ENCODE data around the gene UTP15. TPM values are rescaled to one million over a fixed set of nuclear protein-coding genes. Genes with fewer than 3 reads are reported as not detected.
A peak's percentile ranks its signal among the peaks of the same experiment; 100 is the strongest.

The UTP15 gene
- total and polyA plus RNA-seq, 2 donors (not counting 1 experiment from before 2014, with no cell fraction given): 13.2 to 17.0 TPM

- peak overlapping the region; percentile 46 for H3K27ac ChIP-seq (ENCODE audit: insufficient read depth, low read length)
- peaks cover 15% of the 10 kb centered on the region for H3K79me2 ChIP-seq (ENCODE audit: control insufficient read depth, insufficient read depth, low read length)
- H3K4me2 ChIP-seq (ENCODE audit: extremely low read depth, insufficient read depth, low read length): peak overlapping the region; percentile 88
- H3K27me3 ChIP-seq (ENCODE audit: control insufficient read depth, insufficient read depth, low read length): no peaks in the 10 kb centered on the region
- no peaks in the 10 kb centered on the region for H3K4me1 ChIP-seq (ENCODE audit: control insufficient read depth, extremely low read depth, insufficient read depth, low read length)
- peak; percentile 5 to 48 for DNase-seq (ENCODE audit: low read depth in 2 of 2)
- H3K36me3 ChIP-seq (ENCODE audit: control insufficient read depth, insufficient read depth, low read length): no peaks in the 10 kb centered on the region
- H3K4me3 ChIP-seq (replicated peaks in 1 of 4; ENCODE audit: control extremely low read depth in 1 of 4, insufficient read depth in 1 of 4, low read depth in 3 of 4, low read length in 4 of 4): peak overlapping the region; percentile 48 to 78 (median 58)
- H3K9ac ChIP-seq (ENCODE audit: insufficient read depth, low read length): peak overlapping the region; percentile 74
- peak overlapping the region; percentile 71 for H2AFZ ChIP-seq (ENCODE audit: low read length)
- no peaks in the 10 kb centered on the region for H3K9me3 ChIP-seq (ENCODE audit: control insufficient read depth, insufficient read depth, low read depth, low read length)
- no peaks in the 10 kb centered on the region for H4K20me1 ChIP-seq (ENCODE audit: control insufficient read depth, extremely low read depth, insufficient read depth, low read length)
- TF ChIP-seq EZH2 (IDR thresholded peaks at IDR 0.05; ENCODE audit: low read length, missing control alignments): no peak
- TF ChIP-seq, protein P1, sequence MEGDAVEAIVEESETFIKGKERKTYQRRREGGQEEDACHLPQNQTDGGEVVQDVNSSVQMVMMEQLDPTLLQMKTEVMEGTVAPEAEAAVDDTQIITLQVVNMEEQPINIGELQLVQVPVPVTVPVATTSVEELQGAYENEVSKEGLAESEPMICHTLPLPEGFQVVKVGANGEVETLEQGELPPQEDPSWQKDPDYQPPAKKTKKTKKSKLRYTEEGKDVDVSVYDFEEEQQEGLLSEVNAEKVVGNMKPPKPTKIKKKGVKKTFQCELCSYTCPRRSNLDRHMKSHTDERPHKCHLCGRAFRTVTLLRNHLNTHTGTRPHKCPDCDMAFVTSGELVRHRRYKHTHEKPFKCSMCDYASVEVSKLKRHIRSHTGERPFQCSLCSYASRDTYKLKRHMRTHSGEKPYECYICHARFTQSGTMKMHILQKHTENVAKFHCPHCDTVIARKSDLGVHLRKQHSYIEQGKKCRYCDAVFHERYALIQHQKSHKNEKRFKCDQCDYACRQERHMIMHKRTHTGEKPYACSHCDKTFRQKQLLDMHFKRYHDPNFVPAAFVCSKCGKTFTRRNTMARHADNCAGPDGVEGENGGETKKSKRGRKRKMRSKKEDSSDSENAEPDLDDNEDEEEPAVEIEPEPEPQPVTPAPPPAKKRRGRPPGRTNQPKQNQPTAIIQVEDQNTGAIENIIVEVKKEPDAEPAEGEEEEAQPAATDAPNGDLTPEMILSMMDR (conservative IDR thresholded peaks at IDR 0.05 in 1 of 2, IDR thresholded peaks at IDR 0.05 in 1 of 2; ENCODE audit: low read depth in 1 of 2, low read length in 2 of 2): no peak
Observed at GRCh38 chr5:73625372-73625943, 59.9 kb downstream of the UTP15 start.

- TF ChIP-seq, protein P1 (conservative IDR thresholded peaks at IDR 0.05 in 1 of 2, IDR thresholded peaks at IDR 0.05 in 1 of 2; ENCODE audit: low read depth in 1 of 2, low read length in 2 of 2): no peak
- no peak for TF ChIP-seq EZH2 (IDR thresholded peaks at IDR 0.05; ENCODE audit: low read length, missing control alignments)
- Histone ChIP-seq H4K20me1 (ENCODE audit: control insufficient read depth, extremely low read depth, insufficient read depth, low read length) (no peaks in the 10 kb centered on the region), H3K27me3 (ENCODE audit: control insufficient read depth, insufficient read depth, low read length) (no peaks in the 10 kb centered on the region), H3K4me3 (replicated peaks in 1 of 4; ENCODE audit: control extremely low read depth in 1 of 4, insufficient read depth in 1 of 4, low read depth in 3 of 4, low read length in 4 of 4) (peak within 1 kb of the TSS; percentile 71 to 89 (median 84)), H3K36me3 (ENCODE audit: control insufficient read depth, insufficient read depth, low read length) (no peaks in the 10 kb centered on the region), H3K9ac (ENCODE audit: insufficient read depth, low read length) (peak within 1 kb of the TSS; percentile 74), H3K27ac (ENCODE audit: insufficient read depth, low read length) (peak within 1 kb of the TSS; percentile 46), H3K4me2 (ENCODE audit: extremely low read depth, insufficient read depth, low read length) (peak within 1 kb of the TSS; percentile 88), H2AFZ (ENCODE audit: low read length) (peak within 1 kb of the TSS; percentile 92), H3K4me1 (ENCODE audit: control insufficient read depth, extremely low read depth, insufficient read depth, low read length) (no peaks in the 10 kb centered on the region), H3K79me2 (ENCODE audit: control insufficient read depth, insufficient read depth, low read length) (peaks cover 19% of the 10 kb centered on the region), H3K9me3 (ENCODE audit: control insufficient read depth, insufficient read depth, low read depth, low read length) (no peaks in the 10 kb centered on the region)
- peak; percentile 46 to 58 for DNase-seq (ENCODE audit: low read depth in 2 of 2)
Observed at GRCh38 chr5:73625944-73626811, 60.6 kb downstream of the UTP15 start, which contains the start of gene ARHGEF28. Gene ARHGEF28, plus strand, starts transcription at chr5:73626196. Its CDS starts 58,656 bp downstream, at chr5:73684852.

DNA sequence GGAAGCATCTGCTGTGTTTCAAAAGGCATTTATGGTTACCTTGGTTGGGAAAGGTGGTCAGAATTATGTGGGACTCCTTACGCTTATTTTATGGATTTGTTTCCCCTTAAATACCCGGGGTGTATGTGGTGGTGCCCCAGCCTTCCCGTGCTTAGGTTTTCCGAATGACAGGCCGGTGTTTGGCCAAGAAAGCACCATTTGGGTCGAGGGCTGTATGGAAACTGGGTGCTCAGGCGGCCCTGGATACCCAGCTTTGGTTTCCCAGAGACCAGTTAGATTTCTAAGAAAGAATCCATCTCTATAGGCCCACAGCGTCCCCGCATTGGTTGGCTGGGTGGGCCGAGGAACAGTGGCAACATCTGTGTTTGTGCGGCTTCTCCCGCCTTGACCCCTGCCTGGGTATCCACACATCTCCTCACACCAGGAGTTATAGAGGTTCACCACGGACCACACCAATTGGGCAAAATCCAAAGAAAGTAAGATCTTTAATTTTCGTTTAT lies 61.3 kb downstream of the UTP15 start:
- DNase-seq (ENCODE audit: low read depth in 2 of 2): no peak
- Histone ChIP-seq H3K9me3 (ENCODE audit: control insufficient read depth, insufficient read depth, low read depth, low read length) (no peaks in the 10 kb centered on the region), H3K27me3 (ENCODE audit: control insufficient read depth, insufficient read depth, low read length) (no peaks in the 10 kb centered on the region), H3K27ac (ENCODE audit: insufficient read depth, low read length) (peak overlapping the region; percentile 33), H3K4me1 (ENCODE audit: control insufficient read depth, extremely low read depth, insufficient read depth, low read length) (no peaks in the 10 kb centered on the region), H3K9ac (ENCODE audit: insufficient read depth, low read length) (no peak overlapping the region), H3K36me3 (ENCODE audit: control insufficient read depth, insufficient read depth, low read length) (no peaks in the 10 kb centered on the region), H3K4me2 (ENCODE audit: extremely low read depth, insufficient read depth, low read length) (peak overlapping the region; percentile 82), H2AFZ (ENCODE audit: low read length) (peak overlapping the region; percentile 92), H4K20me1 (ENCODE audit: control insufficient read depth, extremely low read depth, insufficient read depth, low read length) (no peaks in the 10 kb centered on the region), H3K4me3 (replicated peaks in 1 of 4; ENCODE audit: control extremely low read depth in 1 of 4, insufficient read depth in 1 of 4, low read depth in 3 of 4, low read length in 4 of 4) (peak overlapping the region; percentile 71 to 89 (median 84)), H3K79me2 (ENCODE audit: control insufficient read depth, insufficient read depth, low read length) (peaks cover 25% of the 10 kb centered on the region)
- no peak for TF ChIP-seq EZH2 (IDR thresholded peaks at IDR 0.05; ENCODE audit: low read length, missing control alignments)
- TF ChIP-seq, protein P1 (conservative IDR thresholded peaks at IDR 0.05 in 1 of 2, IDR thresholded peaks at IDR 0.05 in 1 of 2; ENCODE audit: low read depth in 1 of 2, low read length in 2 of 2): no peak
